ENCODE measurements around the gene PSMD8.

GRCh38 chr19:38420935-38421334 is 46.6 kb downstream of the PSMD8 start:
- TF ChIP-seq CTCF (conservative IDR thresholded peaks at IDR 0.05; ENCODE audit: low read depth, low read length): no peak
- TF ChIP-seq EZH2 (IDR thresholded peaks at IDR 0.05; ENCODE audit: low read length, unreplicated experiment): no peak
- TF ChIP-seq EZH2phosphoT487 (IDR thresholded peaks at IDR 0.05; ENCODE audit: borderline replicate concordance, low read length): no peak

Data from PC-3 (cell line).